Neural progenitor cell (in vitro differentiated cells): ENCODE measurements around the gene PLEKHM1. TPM values are rescaled to one million over a fixed set of nuclear protein-coding genes. Genes with fewer than 3 reads are reported as not detected.

Experiments used
- DNase-seq: peaks from one replicate; pipeline ENCODE4 v3.0.0-alpha.2; 2016; ENCODE audit warnings: low spot score
- H2AFZ ChIP-seq: fragments of 200-600 bp; sonication (generic); replicated peaks from 2 replicates; pipeline ENCODE4 v1.6.1; 2016; ENCODE audit warnings: antibody characterized with exemption
- H3F3A ChIP-seq: fragments of 200-600 bp; sonication (generic); 2 replicates; pipeline ENCODE4 v1.6.1; 2016; ENCODE audit warnings: antibody characterized with exemption, low read depth
- H3K27ac ChIP-seq: fragments of 200-600 bp; sonication (generic); 2 replicates; pipeline ENCODE4 v1.5.1; 2016; ENCODE audit warnings: mild to moderate bottlenecking
- H3K27me3 ChIP-seq: fragments of 200-600 bp; sonication (generic); 2 replicates; pipeline ENCODE4 v1.6.1; 2016; ENCODE audit warnings: mild to moderate bottlenecking, moderate library complexity
- H3K36me3 ChIP-seq: fragments of 200-600 bp; sonication (generic); 2 replicates; pipeline ENCODE4 v1.5.1; 2016
- H3K4me1 ChIP-seq: fragments of 200-600 bp; sonication (generic); 2 replicates; pipeline ENCODE4 v1.6.1; 2016; ENCODE audit warnings: mixed run types
- H3K4me2 ChIP-seq: fragments of 200-600 bp; sonication (generic); 2 replicates; pipeline ENCODE4 v1.6.1; 2016
- H3K4me3 ChIP-seq: fragments of 200-600 bp; sonication (generic); 2 replicates; pipeline ENCODE4 v1.5.1; 2016
- H3K79me2 ChIP-seq: fragments of 200-600 bp; sonication (generic); 2 replicates; pipeline ENCODE4 v1.6.1; 2016; ENCODE audit warnings: low read depth
- H3K9ac ChIP-seq: fragments of 200-600 bp; sonication (generic); 2 replicates; pipeline ENCODE4 v1.6.1; 2016
- H3K9me3 ChIP-seq: fragments of 200-600 bp; sonication (generic); 2 replicates; pipeline ENCODE4 v1.5.1; 2016; ENCODE audit warnings: low read depth
- H4K20me1 ChIP-seq: fragments of 200-600 bp; sonication (generic); 2 replicates; pipeline ENCODE4 v1.6.1; 2016; ENCODE audit warnings: low read depth
- H3K27ac Mint-ChIP-seq: 3 replicates; pipeline ENCODE4 v1.8.0; 2021; ENCODE audit warnings: mixed read lengths
- H3K27me3 Mint-ChIP-seq: 2 replicates; pipeline ENCODE4 v1.8.0; 2022; ENCODE audit warnings: low read depth, mild to moderate bottlenecking, inconsistent platforms, moderate library complexity, mixed read lengths; ENCODE audit not compliant: insufficient read depth
- H3K36me3 Mint-ChIP-seq: 3 replicates; pipeline ENCODE4 v1.8.0; 2021; ENCODE audit warnings: mixed read lengths
- H3K4me1 Mint-ChIP-seq: 3 replicates; pipeline ENCODE4 v1.8.0; 2021; ENCODE audit warnings: mixed read lengths
- H3K4me3 Mint-ChIP-seq: 3 replicates; pipeline ENCODE4 v1.8.0; 2021; ENCODE audit warnings: mild to moderate bottlenecking, moderate library complexity, mixed read lengths
- H3K9me3 Mint-ChIP-seq: 3 replicates; pipeline ENCODE4 v1.8.0; 2020; ENCODE audit warnings: mixed read lengths
- EZH2 ChIP-seq: fragments of 200-600 bp; sonication (generic); IDR thresholded peaks from 2 replicates; pipeline ENCODE4 v1.6.1; 2017; ENCODE audit warnings: antibody characterized with exemption, mild to moderate bottlenecking, moderate library complexity
- EZH2phosphoT487 ChIP-seq: fragments of 200-600 bp; sonication (generic); IDR thresholded peaks from 2 replicates; pipeline ENCODE4 v1.6.1; 2017; ENCODE audit warnings: antibody characterized with exemption
- total RNA-seq: library from RNA; depleted of rRNA; stranded (reverse); fragments of >200 nt; gene quantifications from 2 replicates; pipeline ENCODE4 v1.2.3, GENCODE V29; 2015; ENCODE audit warnings: low replicate concordance
- TF ChIP-seq, protein P1 (sequence below): fragments of 200-600 bp; sonication (generic); IDR thresholded peaks from 2 replicates; pipeline ENCODE4 v1.5.1; 2017; ENCODE audit warnings: antibody characterized with exemption, mild to moderate bottlenecking

PLEKHM1 gene
- total RNA-seq, 1 donor from 2014 or later: 7.0 TPM

DNA sequence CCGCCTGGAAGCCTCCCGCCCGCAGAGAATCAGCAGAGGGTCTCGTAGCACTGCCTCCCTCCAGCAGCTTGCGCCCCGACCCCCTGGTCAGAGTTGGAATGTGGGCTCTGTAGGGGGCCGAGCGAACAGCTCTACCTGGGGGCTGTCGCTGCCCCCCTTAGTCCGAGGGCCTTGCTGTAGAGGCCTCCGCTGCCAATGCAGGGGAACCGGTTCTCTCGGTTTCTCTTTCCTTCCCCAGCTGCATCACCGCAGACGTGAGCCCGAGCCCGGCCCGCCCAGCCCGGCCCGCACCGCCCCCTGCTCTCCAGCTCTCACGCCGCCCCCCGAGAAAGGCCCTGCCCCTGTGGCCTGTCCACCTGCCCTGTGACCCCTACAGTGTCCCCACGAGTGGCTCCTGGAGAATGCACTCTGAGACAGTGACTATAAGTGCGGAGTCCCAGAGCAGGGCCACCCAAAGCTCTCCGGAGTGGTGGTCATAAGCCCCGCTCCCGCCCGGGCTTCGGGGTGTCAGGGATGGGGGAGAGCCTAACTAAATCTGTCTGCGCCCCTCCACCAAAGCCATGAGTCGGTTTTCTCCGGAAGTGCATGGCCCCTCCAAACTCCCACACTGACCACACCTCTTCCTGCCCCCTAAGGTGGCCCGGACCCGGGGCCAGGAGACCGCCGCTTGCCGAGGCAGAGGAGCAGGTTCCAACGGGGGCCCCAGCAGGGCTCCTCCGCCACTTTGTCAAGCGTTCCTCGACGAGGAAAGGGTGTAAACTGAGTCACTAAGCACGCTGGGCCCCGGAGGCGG lies 59.6 kb downstream of the PLEKHM1 start:
- Histone ChIP-seq H3F3A (peaks cover 28% of the 10 kb centered on the region), H3K27me3 (peaks cover 87% of the 10 kb centered on the region), H3K27ac (no peak overlapping the region), H3K4me1 (peaks cover 10% of the 10 kb centered on the region), H3K9me3 (no peaks in the 10 kb centered on the region), H2AFZ (peak overlapping the region; percentile 95), H3K9ac (no peak overlapping the region), H3K4me2 (peak overlapping the region; percentile 98), H4K20me1 (peaks cover 31% of the 10 kb centered on the region), H3K79me2 (no peaks in the 10 kb centered on the region), H3K4me3 (peak overlapping the region; percentile 61), H3K36me3 (no peaks in the 10 kb centered on the region)
- no peak overlapping the region for H3K27ac Mint-ChIP-seq
- no peaks in the 10 kb centered on the region for H3K36me3 Mint-ChIP-seq
- TF ChIP-seq, protein P1, sequence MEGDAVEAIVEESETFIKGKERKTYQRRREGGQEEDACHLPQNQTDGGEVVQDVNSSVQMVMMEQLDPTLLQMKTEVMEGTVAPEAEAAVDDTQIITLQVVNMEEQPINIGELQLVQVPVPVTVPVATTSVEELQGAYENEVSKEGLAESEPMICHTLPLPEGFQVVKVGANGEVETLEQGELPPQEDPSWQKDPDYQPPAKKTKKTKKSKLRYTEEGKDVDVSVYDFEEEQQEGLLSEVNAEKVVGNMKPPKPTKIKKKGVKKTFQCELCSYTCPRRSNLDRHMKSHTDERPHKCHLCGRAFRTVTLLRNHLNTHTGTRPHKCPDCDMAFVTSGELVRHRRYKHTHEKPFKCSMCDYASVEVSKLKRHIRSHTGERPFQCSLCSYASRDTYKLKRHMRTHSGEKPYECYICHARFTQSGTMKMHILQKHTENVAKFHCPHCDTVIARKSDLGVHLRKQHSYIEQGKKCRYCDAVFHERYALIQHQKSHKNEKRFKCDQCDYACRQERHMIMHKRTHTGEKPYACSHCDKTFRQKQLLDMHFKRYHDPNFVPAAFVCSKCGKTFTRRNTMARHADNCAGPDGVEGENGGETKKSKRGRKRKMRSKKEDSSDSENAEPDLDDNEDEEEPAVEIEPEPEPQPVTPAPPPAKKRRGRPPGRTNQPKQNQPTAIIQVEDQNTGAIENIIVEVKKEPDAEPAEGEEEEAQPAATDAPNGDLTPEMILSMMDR: no peak
- TF ChIP-seq EZH2phosphoT487 (peak; percentile 92), EZH2 (no peak)
- peaks cover 17% of the 10 kb centered on the region for H3K4me1 Mint-ChIP-seq
- peaks cover 47% of the 10 kb centered on the region for H3K27me3 Mint-ChIP-seq
- no peaks in the 10 kb centered on the region for H3K9me3 Mint-ChIP-seq
- H3K4me3 Mint-ChIP-seq: peak overlapping the region; percentile 77
- DNase-seq: peak; percentile 48

DNA sequence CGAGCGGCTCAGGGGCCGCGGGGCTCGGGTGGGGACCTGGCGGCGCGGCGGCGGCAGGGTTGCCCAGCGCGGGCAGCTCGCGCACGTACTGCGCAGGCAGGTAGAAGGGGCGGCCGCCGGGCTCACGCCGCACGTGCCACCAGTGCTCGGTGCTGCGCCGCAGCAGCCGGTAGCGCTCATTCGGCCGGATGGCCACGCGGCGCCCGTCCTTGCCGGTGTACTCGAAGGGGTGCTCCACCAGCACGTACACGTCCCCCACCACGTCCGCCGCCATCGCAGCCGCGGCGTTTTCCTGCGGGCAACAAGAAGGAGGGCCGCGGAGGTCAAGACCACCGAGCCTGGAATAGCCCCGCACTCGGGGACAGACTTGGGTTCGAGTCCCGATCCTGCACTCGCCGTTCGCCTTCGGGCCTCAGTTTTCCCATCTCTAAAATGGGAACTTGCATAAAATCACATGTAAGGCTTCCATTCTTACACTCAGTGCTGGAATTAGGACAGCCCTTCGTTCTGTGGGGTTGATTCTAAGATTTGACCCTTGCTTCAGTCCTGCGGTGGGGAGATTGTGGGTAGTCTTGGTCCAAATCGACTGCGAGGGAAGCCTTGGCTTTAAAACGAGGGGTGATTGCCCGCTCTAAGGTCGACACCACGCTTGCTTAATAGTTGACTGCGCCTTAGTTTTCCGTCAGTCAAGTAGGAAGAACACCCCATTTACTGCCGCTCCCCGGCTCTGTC lies 60.3 kb downstream of the PLEKHM1 start:
- no peak for DNase-seq
- Histone ChIP-seq H4K20me1 (peaks cover 31% of the 10 kb centered on the region), H3K9me3 (no peaks in the 10 kb centered on the region), H3F3A (peaks cover 29% of the 10 kb centered on the region), H3K27ac (no peak overlapping the region), H3K4me2 (peak overlapping the region; percentile 98), H3K9ac (no peak overlapping the region), H2AFZ (peak overlapping the region; percentile 76), H3K4me3 (peak overlapping the region; percentile 61), H3K79me2 (no peaks in the 10 kb centered on the region), H3K27me3 (peaks cover 88% of the 10 kb centered on the region), H3K36me3 (no peaks in the 10 kb centered on the region), H3K4me1 (peaks cover 14% of the 10 kb centered on the region)
- Mint-ChIP-seq H3K9me3 (no peaks in the 10 kb centered on the region), H3K4me3 (peak overlapping the region; percentile 66), H3K4me1 (peaks cover 21% of the 10 kb centered on the region), H3K36me3 (no peaks in the 10 kb centered on the region), H3K27ac (no peak overlapping the region), H3K27me3 (peaks cover 47% of the 10 kb centered on the region)
- TF ChIP-seq EZH2phosphoT487 (peak; percentile 59), EZH2 (peak; percentile 18)
- TF ChIP-seq, protein P1: no peak

DNA sequence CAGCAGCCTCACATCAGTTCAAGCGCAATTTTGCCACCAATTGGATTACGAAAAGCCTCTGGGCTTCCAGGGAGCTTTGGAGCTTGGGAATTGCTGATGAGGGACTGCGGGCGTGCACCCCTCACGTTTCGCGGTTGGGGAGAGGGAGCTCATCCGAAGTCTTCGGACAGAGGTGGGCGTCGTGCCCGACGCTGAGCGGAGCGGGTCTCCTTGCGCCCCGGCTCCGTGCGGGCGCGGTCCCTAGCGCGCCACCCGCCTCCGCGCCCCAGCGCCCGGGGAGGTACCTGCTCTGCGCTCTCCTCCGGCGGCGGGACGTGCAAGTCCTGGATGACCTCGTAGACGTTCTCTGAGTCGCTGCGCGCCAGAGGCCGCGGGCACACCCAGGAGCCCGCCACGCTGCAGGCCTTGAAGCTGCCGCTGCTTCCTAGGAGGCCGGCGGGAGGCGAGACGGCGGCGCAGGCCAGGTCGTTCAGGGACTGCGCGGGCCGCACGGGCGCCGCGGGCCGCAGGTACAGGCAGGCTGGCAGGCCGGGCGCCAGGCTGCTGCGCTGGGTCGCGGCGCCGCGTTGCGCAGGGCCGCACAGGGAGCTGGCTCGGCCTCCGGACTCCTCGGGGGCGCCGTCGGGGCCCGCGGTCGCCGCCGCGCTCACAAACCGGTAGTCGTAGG lies 61.0 kb downstream of the PLEKHM1 start:
- peaks cover 29% of the 10 kb centered on the region for H3F3A ChIP-seq
- DNase-seq: peak; percentile 69
- peaks cover 87% of the 10 kb centered on the region for H3K27me3 ChIP-seq
- H3K9me3 ChIP-seq: no peaks in the 10 kb centered on the region
- H3K4me3 ChIP-seq: peak overlapping the region; percentile 61
- peaks cover 31% of the 10 kb centered on the region for H4K20me1 ChIP-seq
- H3K79me2 ChIP-seq: no peaks in the 10 kb centered on the region
- H2AFZ ChIP-seq: peak overlapping the region; percentile 76
- TF ChIP-seq, protein P1: no peak
- TF ChIP-seq EZH2phosphoT487 (peak; percentile 96), EZH2 (peak; percentile 98)
- Mint-ChIP-seq H3K4me3 (peak overlapping the region; percentile 65), H3K27ac (no peak overlapping the region), H3K9me3 (no peaks in the 10 kb centered on the region), H3K4me1 (peaks cover 24% of the 10 kb centered on the region), H3K36me3 (no peaks in the 10 kb centered on the region), H3K27me3 (peaks cover 47% of the 10 kb centered on the region)
- H3K4me1 ChIP-seq: peaks cover 19% of the 10 kb centered on the region
- no peak overlapping the region for H3K27ac ChIP-seq
- H3K9ac ChIP-seq: no peak overlapping the region
- peak overlapping the region; percentile 98 for H3K4me2 ChIP-seq
- H3K36me3 ChIP-seq: no peaks in the 10 kb centered on the region
